ENCODE results near the gene ERN1.

DNA sequence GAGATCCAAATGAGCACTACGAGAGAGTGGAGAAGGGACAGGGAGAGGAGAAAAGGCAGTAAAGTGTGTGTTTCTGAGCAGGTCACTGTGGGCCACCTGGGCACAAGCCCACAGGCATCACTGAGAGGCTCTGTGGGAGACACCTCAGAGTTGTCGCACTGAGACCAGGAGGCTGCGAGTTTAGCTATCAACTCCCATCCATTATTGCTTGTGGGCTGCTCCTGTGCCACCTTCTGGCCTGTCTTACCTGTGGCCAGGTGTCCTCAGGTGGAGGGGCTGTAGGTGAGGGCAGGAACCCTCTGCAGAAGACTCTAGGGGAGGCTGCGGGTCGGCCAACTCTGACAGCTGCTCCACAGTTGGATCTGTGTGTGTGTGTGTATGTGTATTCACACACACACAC, 134.3 kb downstream of the ERN1 start:
- TF ChIP-seq, protein P1, sequence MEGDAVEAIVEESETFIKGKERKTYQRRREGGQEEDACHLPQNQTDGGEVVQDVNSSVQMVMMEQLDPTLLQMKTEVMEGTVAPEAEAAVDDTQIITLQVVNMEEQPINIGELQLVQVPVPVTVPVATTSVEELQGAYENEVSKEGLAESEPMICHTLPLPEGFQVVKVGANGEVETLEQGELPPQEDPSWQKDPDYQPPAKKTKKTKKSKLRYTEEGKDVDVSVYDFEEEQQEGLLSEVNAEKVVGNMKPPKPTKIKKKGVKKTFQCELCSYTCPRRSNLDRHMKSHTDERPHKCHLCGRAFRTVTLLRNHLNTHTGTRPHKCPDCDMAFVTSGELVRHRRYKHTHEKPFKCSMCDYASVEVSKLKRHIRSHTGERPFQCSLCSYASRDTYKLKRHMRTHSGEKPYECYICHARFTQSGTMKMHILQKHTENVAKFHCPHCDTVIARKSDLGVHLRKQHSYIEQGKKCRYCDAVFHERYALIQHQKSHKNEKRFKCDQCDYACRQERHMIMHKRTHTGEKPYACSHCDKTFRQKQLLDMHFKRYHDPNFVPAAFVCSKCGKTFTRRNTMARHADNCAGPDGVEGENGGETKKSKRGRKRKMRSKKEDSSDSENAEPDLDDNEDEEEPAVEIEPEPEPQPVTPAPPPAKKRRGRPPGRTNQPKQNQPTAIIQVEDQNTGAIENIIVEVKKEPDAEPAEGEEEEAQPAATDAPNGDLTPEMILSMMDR (IDR thresholded peaks at IDR 0.05; ENCODE audit: low read length) = no peak
- TF ChIP-seq EZH2 (optimal IDR thresholded peaks at IDR 0.05; ENCODE audit: low read depth, low read length) = no peak
